ENCODE measurements around the gene ZNF329.

- TF ChIP-seq CTCF (conservative IDR thresholded peaks at IDR 0.05 in 1 of 2, IDR thresholded peaks at IDR 0.05 in 1 of 2; ENCODE audit: low read depth in 1 of 2, low read length in 2 of 2) (no peak), EZH2 (IDR thresholded peaks at IDR 0.05; ENCODE audit: low read length, missing control alignments) (no peak)
Measured at GRCh38 chr19:58097349-58097748, 53.2 kb downstream of the ZNF329 start.

Measured in fibroblast of lung (primary cell).